Right lung (tissue), 5 donors: ENCODE results near the gene APBB1. TPM values are rescaled to one million over a fixed set of nuclear protein-coding genes. Genes with fewer than 3 reads are reported as not detected.
"Not testable (repeated sequence)": the region's sequence is repeated elsewhere in the genome, so short reads cannot be mapped to it uniquely, and the experiment has no call there.

ENCODE experiments used
- DNase-seq, 2 donors: peaks; one replicate each; pipeline ENCODE4 v3.0.0-alpha.2; 2013
- polyA plus RNA-seq, 5 donors: library from polyadenylated mRNA; unstranded; fragments of 120-200 nt; gene quantifications; one replicate each; pipeline versions ENCODE4 v1.2.1 to v1.2.3, GENCODE V29; 2013; ENCODE audit warnings: inconsistent platforms in 1 of 5, low replicate concordance in 1 of 5; ENCODE audit not compliant: insufficient read length in 5 of 5, insufficient read depth in 1 of 5

Gene APBB1
- polyA plus RNA-seq, 5 donors = 37.6 to 47.4 (median 44.0) TPM

DNA sequence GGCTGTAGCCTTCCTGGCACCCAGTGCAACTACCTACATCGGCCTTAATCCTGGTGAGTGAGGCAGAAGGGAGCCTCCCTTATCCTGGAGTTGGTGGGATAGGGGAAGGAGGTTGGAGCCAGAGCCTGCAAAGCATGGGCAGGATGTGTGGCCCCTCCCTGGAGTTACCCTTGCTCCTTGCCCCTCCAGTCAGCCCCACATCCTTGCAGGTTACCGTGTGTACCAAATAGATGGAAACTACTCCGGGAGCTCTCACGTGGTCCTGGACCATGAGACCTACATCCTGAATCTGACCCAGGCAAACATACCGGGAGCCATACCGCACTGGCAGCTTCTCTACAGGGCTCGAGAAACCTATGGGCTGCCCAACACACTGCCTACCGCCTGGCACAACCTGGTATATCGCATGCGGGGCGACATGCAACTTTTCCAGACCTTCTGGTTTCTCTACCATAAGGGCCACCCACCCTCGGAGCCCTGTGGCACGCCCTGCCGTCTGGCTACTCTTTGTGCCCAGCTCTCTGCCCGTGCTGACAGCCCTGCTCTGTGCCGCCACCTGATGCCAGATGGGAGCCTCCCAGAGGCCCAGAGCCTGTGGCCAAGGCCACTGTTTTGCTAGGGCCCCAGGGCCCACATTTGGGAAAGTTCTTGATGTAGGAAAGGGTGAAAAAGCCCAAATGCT, 24.8 kb downstream of the APBB1 start:
- no peak for DNase-seq

DNA sequence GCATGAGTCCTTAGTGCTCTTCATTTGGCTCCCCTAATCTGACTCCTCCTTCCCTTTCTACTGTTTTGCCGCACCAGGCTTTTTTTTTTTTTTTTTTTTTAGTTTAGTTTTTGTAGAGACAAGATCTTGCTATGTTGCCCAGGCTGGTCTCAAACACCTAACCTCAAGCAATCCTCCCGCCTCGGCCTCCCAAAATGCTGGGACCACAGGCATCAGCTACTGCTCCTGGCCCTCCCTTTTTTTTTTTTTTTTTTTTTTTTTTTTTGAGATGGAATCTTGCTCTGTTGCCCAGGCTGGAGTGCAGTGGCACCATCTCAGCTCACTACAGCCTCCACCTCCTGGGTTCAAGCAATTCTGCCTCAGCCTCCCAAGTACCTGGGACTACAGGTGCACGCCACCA, 26.6 kb downstream of the APBB1 start:
- DNase-seq = not testable (repeated sequence)

- DNase-seq = no peak
Observed at GRCh38 chr11:6391537-6392134, 27.3 kb downstream of the APBB1 start.

DNA sequence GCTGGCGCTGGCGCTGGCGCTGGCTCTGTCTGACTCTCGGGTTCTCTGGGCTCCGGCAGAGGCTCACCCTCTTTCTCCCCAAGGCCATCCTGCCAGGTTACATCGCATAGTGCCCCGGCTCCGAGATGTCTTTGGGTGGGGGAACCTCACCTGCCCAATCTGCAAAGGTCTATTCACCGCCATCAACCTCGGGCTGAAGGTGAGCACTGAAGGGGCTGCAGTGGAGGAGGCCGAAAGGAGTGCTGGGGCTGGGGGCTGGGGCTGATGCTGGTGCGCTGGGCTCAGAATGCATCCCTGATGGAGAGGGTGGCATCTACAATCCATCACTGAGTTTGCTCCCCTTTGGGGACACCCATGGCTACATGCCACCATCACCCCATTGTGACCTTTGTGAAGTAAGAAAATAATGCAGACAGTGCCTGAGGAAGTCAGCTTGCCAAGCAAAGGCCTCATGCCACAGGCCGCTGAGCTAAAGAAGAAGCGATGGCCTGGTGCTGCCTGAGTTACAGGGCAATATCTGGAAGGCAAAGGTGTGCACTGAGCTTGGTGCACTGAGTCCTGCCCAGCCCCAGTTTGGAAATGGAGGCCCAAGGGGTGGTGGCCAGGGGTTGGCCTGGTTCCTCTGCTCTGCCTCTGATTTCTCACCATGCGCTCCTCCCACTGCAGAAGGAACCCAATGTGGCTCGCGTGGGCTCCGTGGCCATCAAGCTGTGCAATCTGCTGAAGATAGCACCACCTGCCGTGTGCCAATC, 28.0 kb downstream of the APBB1 start:
- no peak for DNase-seq

- DNase-seq = peak; percentile 89 to 91
Observed at GRCh38 chr11:6389905-6390717, 28.8 kb downstream of the APBB1 start, which contains the start of gene SMPD1. SMPD1 (plus strand) TSS chr11:6390474; CDS start chr11:6390599, 125 bp downstream.

DNA sequence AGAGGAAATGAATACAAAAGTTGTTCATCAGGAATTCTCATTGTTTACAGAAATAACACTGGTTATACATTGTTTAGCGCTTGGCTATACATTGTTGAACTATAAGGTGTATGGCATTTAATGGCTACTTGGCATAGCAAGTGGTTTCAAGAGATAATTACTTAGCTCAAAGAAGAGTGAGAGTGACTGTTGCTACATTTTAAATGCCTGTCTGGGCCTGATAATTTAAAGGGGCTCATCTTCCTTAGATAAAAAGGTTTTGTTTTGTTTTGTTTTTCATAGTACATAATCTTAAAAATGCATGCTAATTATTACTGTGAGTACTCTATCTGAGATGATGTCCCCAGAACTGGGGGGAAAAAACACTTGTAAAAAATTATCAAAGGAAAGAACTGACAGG, 30.1 kb downstream of the APBB1 start:
- DNase-seq = no peak

DNA sequence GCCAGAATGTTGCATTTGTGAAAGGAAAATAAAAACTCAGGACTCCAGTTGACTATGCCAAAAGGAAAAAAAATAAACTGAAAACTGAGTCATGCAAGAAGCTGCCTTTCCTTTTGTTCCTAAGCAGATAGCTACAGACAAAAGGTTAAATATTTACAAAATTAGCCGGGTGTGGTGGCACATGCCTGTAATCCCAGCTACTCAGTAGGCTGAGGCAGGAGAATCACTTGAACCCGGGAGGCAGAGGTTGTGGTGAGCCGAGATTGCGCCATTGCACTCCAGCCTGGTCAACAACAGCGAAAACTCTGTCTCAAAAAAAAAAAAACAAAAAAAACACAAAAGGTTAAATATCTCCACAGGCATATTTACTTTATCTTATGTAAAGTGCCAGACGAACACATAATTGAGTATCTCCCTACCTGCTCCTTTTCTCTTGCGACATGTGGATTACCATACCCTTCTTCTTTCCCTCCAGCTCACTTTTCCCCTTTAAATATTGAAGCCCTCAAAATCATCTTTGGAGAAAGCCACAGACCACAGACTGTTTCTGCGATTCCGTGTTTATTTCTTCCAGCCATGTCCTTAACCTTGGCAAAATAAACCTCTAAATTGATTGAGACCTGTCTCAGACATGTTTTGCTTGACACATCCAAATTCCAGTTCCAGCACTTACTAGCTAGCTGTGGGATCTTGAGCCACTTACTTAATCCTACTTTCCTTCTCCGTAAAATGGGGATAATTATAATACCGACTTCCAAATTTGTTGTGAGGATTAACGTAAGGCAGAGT, 30.9 kb downstream of the APBB1 start:
- no peak for DNase-seq

DNA sequence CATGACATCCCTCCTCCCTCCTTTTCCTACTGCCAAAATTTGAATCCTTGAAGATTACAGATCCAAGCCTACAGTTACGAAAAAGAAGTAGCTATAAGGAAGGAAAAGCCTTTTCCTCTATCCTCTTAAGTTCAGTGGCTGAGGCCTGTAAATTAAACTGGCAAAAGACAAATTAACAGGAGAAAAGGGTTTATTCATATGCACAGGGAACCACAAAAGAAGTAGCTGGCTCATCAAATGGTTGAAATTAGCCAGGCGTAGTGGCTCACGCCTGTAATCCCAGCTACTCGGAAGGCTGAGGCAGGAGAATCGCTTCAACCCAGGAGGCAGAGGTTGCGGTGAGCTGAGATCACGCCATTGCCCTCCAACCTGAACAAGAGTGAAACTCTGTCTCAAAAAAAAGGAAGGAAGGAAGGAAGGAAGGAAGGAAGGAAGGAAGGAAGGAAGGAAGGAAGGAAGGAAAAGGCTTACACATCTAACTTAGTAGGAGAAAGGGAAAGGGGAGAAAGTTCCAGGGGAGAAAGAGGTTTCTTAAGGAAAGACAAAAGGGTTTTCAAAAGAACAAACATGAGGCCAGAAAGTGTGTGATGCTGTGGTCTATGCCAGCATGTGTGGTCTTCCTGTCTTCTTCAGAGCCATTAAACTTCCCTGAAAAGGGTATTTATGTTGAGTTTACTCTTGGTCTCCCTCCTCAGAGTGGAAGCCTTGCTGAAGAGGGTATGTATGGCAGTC, 33.7 kb downstream of the APBB1 start:
- no peak for DNase-seq

DNA sequence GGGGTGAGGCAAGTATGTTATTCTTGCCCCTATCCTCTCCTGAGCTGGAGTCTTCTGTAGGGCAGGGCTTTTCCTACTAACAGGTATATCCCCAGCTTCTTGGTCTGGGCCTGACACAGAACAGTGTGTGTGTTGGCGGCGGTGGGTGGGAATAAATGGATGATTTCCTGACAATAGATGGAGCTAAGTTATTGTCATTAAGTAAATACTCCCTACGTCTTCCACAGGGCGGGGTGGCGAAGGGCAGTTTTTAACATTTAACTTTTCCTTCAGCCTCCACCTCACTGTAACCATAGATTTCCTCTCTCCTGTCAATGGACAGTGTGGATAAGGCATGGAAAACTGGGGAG, 40.3 kb downstream of the APBB1 start:
- no peak for DNase-seq

GRCh38 chr11:6377902-6378639, 40.8 kb downstream of the APBB1 start:
- no peak for DNase-seq

GRCh38 chr11:6371825-6372224, 47.1 kb downstream of the APBB1 start:
- no peak for DNase-seq

GRCh38 chr11:6365659-6366058, 53.2 kb downstream of the APBB1 start:
- DNase-seq = no peak

DNA sequence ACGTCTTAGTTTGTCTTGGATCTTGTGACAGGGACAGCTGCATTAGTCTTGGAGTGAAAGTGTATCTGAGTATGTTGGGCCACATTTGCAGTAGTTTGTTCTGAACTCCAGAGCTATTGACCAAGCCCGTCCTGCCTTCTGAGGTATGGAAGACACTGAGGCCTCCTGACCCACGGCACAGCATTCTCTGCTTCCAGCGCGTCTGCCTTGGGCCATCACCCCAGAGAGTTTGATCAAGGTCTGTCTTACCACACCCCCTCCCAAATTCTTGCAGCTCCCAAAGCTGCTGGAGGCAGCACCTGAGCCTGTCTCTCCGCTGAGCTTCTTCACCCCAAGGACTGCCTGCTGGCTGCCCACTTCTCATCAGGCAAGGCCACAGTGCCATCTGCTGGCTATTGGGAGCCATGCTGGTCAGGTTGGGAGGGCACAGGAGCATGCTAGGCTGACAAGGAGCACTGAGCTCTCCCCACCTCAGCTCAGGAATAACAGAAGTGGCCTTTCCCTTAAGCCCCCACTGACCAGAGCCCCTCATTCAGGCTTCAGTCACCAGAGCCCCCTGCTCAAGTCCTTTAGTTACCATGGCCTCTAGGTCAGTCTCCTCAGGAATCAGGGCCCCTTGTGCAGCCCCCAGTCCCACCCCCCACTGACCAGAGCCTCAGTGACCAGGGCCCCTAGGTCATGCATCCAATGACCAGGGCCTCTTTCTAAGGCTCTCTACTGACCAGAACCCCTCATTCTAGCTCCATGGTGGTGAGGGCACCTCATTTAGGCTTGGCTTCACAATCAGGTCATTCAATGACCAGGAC, 55.8 kb downstream of the APBB1 start:
- peak; percentile 35 to 63 for DNase-seq

DNA sequence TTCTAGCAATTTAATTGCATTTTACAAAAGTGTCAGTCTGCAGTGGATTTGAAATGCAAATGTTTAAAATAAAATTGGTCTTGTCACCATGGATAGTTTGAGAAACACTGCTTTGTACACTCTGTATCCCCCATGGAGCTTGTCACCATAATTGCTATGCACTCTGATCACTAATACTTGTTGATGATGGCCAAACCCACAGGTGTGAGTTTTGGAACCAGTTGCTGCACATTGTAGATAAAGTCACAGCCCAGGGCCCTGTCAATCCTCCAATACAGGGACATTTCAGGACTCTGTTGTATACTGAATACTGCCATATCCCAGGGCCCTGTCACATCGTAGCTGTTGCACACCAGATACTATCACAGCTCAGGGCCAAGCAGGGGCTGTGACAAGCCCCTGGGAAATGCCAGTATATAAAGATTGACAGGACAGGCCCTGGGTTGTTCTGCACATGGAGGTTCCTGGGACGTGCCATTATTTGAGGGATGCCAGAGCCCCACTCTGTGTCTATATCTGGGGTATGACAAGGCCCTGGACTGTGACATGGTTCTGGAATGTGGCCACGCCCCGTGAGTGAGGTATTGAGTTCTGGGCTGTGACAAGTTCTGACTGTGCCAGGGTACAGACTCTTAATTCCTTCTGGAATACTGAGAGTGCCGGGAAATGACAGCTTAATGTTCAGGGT, 56.6 kb downstream of the APBB1 start:
- no peak for DNase-seq

GRCh38 chr11:6360183-6360582, 58.7 kb downstream of the APBB1 start:
- DNase-seq = no peak

DNA sequence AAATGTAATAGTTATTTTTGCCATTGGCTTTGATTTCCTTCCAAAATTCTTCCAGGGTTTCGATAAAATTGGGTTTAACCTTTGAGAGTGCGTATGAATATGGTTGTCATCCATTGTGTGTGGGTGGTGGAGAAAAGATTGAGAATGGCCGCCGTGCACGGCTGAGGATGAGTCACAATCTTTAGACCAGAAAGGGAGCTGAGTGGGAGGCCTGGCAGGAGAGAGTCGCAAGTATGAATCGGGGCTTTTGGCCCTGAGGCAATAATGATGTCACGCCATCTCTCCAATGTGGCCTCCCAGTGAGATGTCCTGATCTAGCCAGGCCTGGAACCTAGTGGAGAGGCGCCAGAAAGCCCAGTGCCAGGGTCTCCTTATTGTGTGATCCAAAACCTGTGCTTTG, 61.7 kb downstream of the APBB1 start:
- DNase-seq = no peak

- DNase-seq = peak; percentile 12 to 23
Observed at GRCh38 chr11:6356503-6357055, 62.3 kb downstream of the APBB1 start.
